ENCODE measurements around the gene CLK2. TPM values are rescaled to one million over a fixed set of nuclear protein-coding genes. Genes with fewer than 3 reads are reported as not detected.

The CLK2 gene
- total RNA-seq, 2 experiments from 2014 or later = 48.1 to 49.8 TPM

GRCh38 chr1:155254714-155255242 is 18.5 kb downstream of the CLK2 start:
- peaks cover 42% of the 10 kb centered on the region for H3K4me1 ChIP-seq (ENCODE audit: insufficient read depth, low read length)
- peak overlapping the region; percentile 84 for H3K4me3 Mint-ChIP-seq
- H3K27me3 ChIP-seq (ENCODE audit: control insufficient read depth in 1 of 2, insufficient read depth in 2 of 2, low read length in 2 of 2) = no peaks in the 10 kb centered on the region
- H3K4me3 ChIP-seq (ENCODE audit: low read length) = peak overlapping the region; percentile 71
- intact Hi-C loops (cut with DNase I, micrococcal nuclease) = loop anchor here in 1 of 2 experiments (2.0 to 10.0 kb wide), 2 partner anchors 18 to 250 kb away; partner anchors contain the start of gene CLK2
- H3K36me3 ChIP-seq (ENCODE audit: insufficient read depth, low read length) = peaks cover 32% of the 10 kb centered on the region
- H3K36me3 Mint-ChIP-seq (ENCODE audit: low read depth) = peaks cover 31% of the 10 kb centered on the region
- CTCF ChIA-PET = interaction anchor here (1.1 kb wide), 1 partner anchor 67 kb away, joined by 4 read pairs; no protein-coding TSS in a partner anchor
- ATAC-seq (ENCODE audit: poor library complexity) (no peak), DNase-seq (peak in 1 of 14 experiments; percentile 5)
- H3K9me3 ChIP-seq (ENCODE audit: control insufficient read depth in 1 of 2, insufficient read depth in 1 of 2, low read length in 2 of 2) = no peaks in the 10 kb centered on the region
- TF ChIP-seq CTCF (IDR thresholded peaks at IDR 0.05) = no peak
- H3K27ac Mint-ChIP-seq = no peak overlapping the region
- H3K27me3 Mint-ChIP-seq = no peaks in the 10 kb centered on the region
- POLR2A ChIA-PET = interaction anchor here (0.6 to 1.8 kb wide), 4 partner anchors 11 to 664 kb away, joined by 3 to 9 read pairs (median 4); partner anchors contain the start of gene RUSC1
- H3K9me3 Mint-ChIP-seq = no peaks in the 10 kb centered on the region
- H3K27ac ChIP-seq (ENCODE audit: low read depth in 1 of 2, low read length in 2 of 2) = no peak overlapping the region
- H3K4me1 Mint-ChIP-seq (ENCODE audit: low read depth) = peaks cover 40% of the 10 kb centered on the region

GRCh38 chr1:155254228-155254713 is 19.0 kb downstream of the CLK2 start:
- Histone ChIP-seq H3K27ac (ENCODE audit: low read depth in 1 of 2, low read length in 2 of 2) (no peak overlapping the region), H3K9me3 (ENCODE audit: control insufficient read depth in 1 of 2, insufficient read depth in 1 of 2, low read length in 2 of 2) (no peaks in the 10 kb centered on the region), H3K4me1 (ENCODE audit: insufficient read depth, low read length) (peaks cover 42% of the 10 kb centered on the region), H3K27me3 (ENCODE audit: control insufficient read depth in 1 of 2, insufficient read depth in 2 of 2, low read length in 2 of 2) (no peaks in the 10 kb centered on the region), H3K4me3 (ENCODE audit: low read length) (peak overlapping the region; percentile 71), H3K36me3 (ENCODE audit: insufficient read depth, low read length) (peaks cover 28% of the 10 kb centered on the region)
- intact Hi-C loops (cut with DNase I, micrococcal nuclease) = loop anchor here in 1 of 2 experiments (2.0 to 10.0 kb wide), 2 partner anchors 19 to 251 kb away; partner anchors contain the start of gene CLK2
- peaks cover 28% of the 10 kb centered on the region for H3K36me3 Mint-ChIP-seq (ENCODE audit: low read depth)
- H3K27ac Mint-ChIP-seq = peak overlapping the region; percentile 49
- H3K4me3 Mint-ChIP-seq = peak overlapping the region; percentile 84
- H3K4me1 Mint-ChIP-seq (ENCODE audit: low read depth) = peaks cover 40% of the 10 kb centered on the region
- no peak for TF ChIP-seq CTCF (IDR thresholded peaks at IDR 0.05)
- ChIA-PET CTCF (no interaction called here), POLR2A (interaction anchor here (0.6 to 5.3 kb wide), 3 partner anchors 10 to 664 kb away, joined by 3 to 51 read pairs (median 9); partner anchors contain the start of gene RUSC1)
- H3K9me3 Mint-ChIP-seq = no peaks in the 10 kb centered on the region
- no peaks in the 10 kb centered on the region for H3K27me3 Mint-ChIP-seq
- DNase-seq (peak in 1 of 14 experiments; percentile 39), ATAC-seq (ENCODE audit: poor library complexity) (no peak)

- Histone ChIP-seq H3K4me3 (ENCODE audit: low read length) (no peak overlapping the region), H3K27ac (ENCODE audit: low read depth in 1 of 2, low read length in 2 of 2) (no peak overlapping the region), H3K36me3 (ENCODE audit: insufficient read depth, low read length) (peaks cover 23% of the 10 kb centered on the region), H3K9me3 (ENCODE audit: control insufficient read depth in 1 of 2, insufficient read depth in 1 of 2, low read length in 2 of 2) (no peaks in the 10 kb centered on the region), H3K4me1 (ENCODE audit: insufficient read depth, low read length) (peaks cover 42% of the 10 kb centered on the region), H3K27me3 (ENCODE audit: control insufficient read depth in 1 of 2, insufficient read depth in 2 of 2, low read length in 2 of 2) (no peaks in the 10 kb centered on the region)
- Mint-ChIP-seq H3K27ac (peak overlapping the region; percentile 49), H3K4me3 (peak overlapping the region; percentile 84), H3K4me1 (ENCODE audit: low read depth) (peaks cover 40% of the 10 kb centered on the region), H3K27me3 (no peaks in the 10 kb centered on the region), H3K9me3 (no peaks in the 10 kb centered on the region), H3K36me3 (ENCODE audit: low read depth) (peaks cover 26% of the 10 kb centered on the region)
- intact Hi-C loops (cut with DNase I, micrococcal nuclease) = loop anchor here in 1 of 2 experiments (2.0 to 10.0 kb wide), 2 partner anchors 19 to 251 kb away; partner anchors contain the start of gene CLK2
- ATAC-seq (ENCODE audit: poor library complexity) = no peak
- no peak for DNase-seq
- CTCF ChIA-PET = no interaction called here
- POLR2A ChIA-PET = interaction anchor here (5.3 kb wide), 1 partner anchor 67 kb away, joined by 51 read pairs; the partner anchor contains the start of gene RUSC1
- TF ChIP-seq CTCF (IDR thresholded peaks at IDR 0.05) = no peak
Observed at GRCh38 chr1:155253797-155254196, 19.5 kb downstream of the CLK2 start.

Data from CD4-positive, alpha-beta T cell (primary cell).